HG03460 (cell line): ENCODE results near the gene ENPP5.
"Not testable (repeated sequence)": the region's sequence is repeated elsewhere in the genome, so short reads cannot be mapped to it uniquely, and the experiment has no call there.

ENCODE experiments used
- ATAC-seq: cut with Tn5 transposase; IDR thresholded peaks from one replicate; pipeline ENCODE4 v1.9.1; 2021; ENCODE audit not compliant: unreplicated experiment

Gene ENPP5

GRCh38 chr6:46175446-46175845 is 4.7 kb upstream of the ENPP5 start:
- peak; percentile 79 for ATAC-seq

- no peak for ATAC-seq
Observed at GRCh38 chr6:46174904-46175303, 4.1 kb upstream of the ENPP5 start.

GRCh38 chr6:46172176-46172575 is 1.4 kb upstream of the ENPP5 start:
- no peak for ATAC-seq

GRCh38 chr6:46160102-46160501 is 10.7 kb downstream of the ENPP5 start:
- no peak for ATAC-seq

DNA sequence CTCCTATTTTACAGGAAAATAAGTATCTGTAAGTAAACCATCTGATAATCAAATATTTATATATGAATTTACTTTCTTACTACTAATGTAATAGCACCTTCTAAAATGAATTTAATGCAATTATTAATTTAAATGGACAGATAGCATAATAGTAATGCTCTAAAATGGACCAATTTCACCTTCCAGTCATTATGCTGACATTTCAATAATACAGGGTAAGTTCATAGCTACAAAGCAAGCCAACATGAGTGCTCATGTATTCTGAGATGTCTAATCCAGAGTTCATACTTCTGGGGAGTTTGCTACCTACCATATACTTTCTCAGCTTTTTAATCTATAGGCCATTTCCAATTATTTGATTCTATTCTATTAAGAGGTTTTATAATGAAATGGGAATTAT is 11.6 kb downstream of the ENPP5 start:
- ATAC-seq = no peak

GRCh38 chr6:46156701-46157100 is 14.1 kb downstream of the ENPP5 start:
- ATAC-seq = no peak

DNA sequence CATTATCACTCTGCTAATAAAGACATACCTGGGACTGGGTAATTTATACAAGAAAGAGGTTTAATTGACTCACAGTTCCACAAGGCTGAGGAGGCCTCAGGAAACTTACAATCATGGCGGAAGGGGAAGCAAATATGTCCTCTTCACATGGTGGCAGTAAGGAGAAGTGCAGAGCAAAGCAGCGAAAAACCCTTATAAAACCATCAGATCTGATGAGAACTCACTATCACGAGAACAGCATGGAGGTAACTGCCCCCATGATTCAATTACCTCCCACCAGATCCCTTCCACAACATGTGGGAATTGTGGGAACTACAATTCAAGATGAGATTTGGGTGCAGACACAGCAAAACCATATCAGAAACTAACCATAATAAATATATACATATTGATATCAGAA is 21.7 kb downstream of the ENPP5 start:
- not testable (repeated sequence) for ATAC-seq

- ATAC-seq = no peak
Observed at GRCh38 chr6:46144270-46144669, 26.5 kb downstream of the ENPP5 start.

- peak; percentile 84 for ATAC-seq
Observed at GRCh38 chr6:46138281-46138680, 32.5 kb downstream of the ENPP5 start.

- peak; percentile 47 for ATAC-seq
Observed at GRCh38 chr6:46137387-46137786, 33.4 kb downstream of the ENPP5 start.

GRCh38 chr6:46136831-46137230 is 33.9 kb downstream of the ENPP5 start:
- no peak for ATAC-seq

- no peak for ATAC-seq
Observed at GRCh38 chr6:46135176-46135575, 35.6 kb downstream of the ENPP5 start.

DNA sequence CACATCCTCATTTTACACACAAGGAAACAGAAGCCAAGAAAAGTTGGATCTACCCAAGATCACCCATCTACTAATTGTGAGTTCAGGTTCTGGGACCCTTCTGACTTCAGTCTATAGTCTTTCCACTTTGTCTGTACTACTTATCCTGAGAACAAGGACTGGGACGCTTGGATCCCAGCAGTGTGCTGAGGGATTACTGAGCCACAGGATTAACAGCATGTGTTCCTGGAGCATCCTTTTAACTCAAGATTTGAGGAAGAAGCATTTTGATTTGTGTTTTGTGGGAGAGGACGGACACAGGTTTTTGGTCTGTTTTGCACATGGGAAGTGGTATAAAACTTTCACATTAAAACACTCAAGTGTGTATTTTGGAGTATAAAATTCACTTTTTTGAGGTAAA is 36.6 kb downstream of the ENPP5 start:
- no peak for ATAC-seq

GRCh38 chr6:46131291-46131690 is 39.5 kb downstream of the ENPP5 start:
- ATAC-seq = not testable (repeated sequence)

GRCh38 chr6:46130666-46131065 is 40.1 kb downstream of the ENPP5 start:
- ATAC-seq = no peak

DNA sequence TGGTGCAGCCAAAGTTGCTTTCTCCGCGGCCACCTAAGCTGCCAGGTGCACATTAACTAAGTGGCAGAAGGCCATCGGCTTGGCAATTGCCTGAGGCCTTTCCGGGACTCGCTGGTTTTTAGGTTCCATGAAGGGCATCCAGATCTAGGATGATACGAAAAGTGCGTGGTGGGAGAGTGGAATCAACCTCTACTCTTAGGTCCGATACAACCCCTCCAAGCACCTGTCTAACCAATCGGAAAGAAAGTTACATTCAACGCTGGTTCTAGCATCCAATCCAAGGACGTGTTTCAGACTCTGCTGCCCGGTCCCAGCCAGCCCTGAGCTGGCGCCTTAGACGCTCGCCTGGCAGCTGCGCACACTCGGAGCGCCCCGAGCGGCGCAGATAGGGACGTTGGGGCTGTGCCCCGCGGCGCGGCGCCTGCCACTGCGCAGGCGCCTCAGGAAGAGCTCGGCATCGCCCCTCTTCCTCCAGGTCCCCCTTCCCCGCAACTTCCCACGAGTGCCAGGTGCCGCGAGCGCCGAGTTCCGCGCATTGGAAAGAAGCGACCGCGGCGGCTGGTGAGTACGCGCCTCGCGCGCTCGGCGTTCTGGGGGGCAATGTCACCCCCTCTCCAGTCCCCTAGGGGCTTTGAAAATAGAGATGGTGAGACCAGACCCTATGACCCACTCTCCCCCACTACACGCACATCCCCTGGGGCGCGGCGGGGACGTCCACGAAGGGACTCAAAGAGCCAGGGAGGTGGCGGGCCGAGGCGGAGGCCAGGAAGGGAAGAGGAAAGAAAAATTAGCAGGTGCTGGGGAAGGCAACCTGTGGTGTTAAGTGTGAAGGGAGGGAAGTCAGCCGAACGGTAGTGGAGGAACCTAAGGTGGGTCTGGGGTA is 40.9 kb downstream of the ENPP5 start, which contains the start of gene ENPP4:
ENPP4 (plus strand) TSS at position 361 of the 883 bp plus-strand sequence. CDS start 9,595 bp downstream, outside the sequence.
- ATAC-seq = peak; percentile 95

DNA sequence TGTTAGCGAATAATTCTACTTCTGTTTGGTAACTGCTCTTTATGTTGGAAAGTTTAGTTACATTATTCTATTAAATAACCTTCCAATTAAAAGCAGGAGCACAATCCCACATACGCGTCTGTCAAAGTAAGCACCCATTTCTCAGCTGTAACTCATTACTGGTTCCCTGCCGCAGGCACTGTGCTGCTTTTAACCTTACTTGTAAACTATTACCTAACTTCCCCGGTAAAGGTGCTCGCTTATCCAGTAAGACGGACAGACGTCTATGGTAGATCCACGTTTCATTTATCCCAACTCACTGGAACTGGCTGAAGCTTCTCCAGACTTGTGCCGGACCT is 41.5 kb downstream of the ENPP5 start:
- ATAC-seq = peak; percentile 5

DNA sequence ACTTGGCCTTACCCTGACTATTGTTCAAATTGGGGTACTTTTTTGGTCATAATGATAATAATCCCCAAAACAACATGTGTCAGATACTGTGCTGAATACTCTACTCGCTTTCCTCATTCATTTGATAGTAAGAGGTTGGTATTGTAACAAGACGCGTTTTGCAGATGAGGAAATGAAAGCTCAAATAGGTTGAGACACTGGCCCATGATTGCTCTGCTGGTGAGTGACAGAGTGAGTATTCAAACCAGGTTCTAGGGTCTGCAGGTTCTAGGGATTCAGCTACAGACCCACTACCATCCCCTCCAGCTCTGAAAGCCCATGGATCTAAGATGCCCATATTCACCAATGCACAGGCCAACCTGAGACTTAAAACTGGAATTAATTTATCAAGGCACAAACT is 42.3 kb downstream of the ENPP5 start:
- ATAC-seq = peak; percentile 38

- not testable (repeated sequence) for ATAC-seq
Observed at GRCh38 chr6:46119679-46120078, 51.1 kb downstream of the ENPP5 start.

DNA sequence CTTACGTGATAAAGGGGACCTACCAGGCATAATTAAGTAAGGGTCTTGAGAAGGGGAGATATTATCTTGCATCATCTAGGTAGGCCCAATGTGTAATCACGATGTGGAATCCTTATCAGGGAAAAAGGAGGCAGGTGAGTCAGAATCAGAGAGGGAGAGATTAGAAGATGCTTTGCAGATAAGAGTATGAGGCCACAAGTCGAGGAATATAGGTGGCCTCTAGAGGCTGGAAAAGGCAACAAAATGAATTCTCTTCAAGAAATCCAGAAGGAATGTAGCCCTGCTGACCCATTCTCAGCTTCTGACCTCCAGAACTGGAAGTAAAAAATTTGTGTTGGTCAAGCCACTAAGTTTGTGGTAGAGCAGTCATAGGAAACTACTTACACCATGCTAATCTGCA is 51.9 kb downstream of the ENPP5 start:
- ATAC-seq = no peak

GRCh38 chr6:46118157-46118556 is 52.6 kb downstream of the ENPP5 start:
- no peak for ATAC-seq

DNA sequence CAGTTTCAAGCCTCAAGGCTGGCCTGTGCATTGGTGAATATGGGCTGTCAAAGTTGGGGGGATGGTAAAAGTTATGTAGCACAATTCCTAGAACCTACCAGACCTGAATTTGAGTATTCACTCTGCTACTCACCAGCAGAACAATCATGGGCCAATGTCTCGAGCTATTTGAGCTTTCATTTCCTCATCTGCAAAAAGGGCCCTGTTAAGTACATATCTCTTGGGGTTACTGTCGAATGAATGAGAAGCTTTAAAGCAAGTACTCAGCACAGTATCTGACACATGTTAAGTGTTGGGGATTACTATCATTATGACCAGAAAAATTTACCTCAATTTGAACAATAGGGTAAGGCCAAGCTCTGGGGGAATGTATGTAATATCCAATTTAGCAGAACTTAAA is 54.5 kb downstream of the ENPP5 start:
- no peak for ATAC-seq

- no peak for ATAC-seq
Observed at GRCh38 chr6:46115634-46116033, 55.1 kb downstream of the ENPP5 start.
